Aorta (tissue), 5 donors: Measurements from ENCODE around the gene REEP2. TPM values are rescaled to one million over a fixed set of nuclear protein-coding genes. Genes with fewer than 3 reads are reported as not detected.
"Not testable (repeated sequence)": the region's sequence is repeated elsewhere in the genome, so short reads cannot be mapped to it uniquely, and the experiment has no call there.

Experiments used
- ATAC-seq: fragments of 200-7000 bp; cut with Tn5 transposase; one replicate; pipeline ENCODE4 v1.9.1; 2022; ENCODE audit warnings: moderate library complexity; ENCODE audit not compliant: low FRiP score
- DNase-seq, 2 donors: peaks; one replicate each; pipeline ENCODE4 v3.0.0-alpha.2; 2020
- H3K27ac ChIP-seq, 2 donors: one replicate each; pipeline ENCODE4 v1.5.1; 2013; ENCODE audit warnings: low read length in 2 of 2, mild to moderate bottlenecking in 2 of 2, moderate library complexity in 2 of 2, control low read depth in 1 of 2, inconsistent platforms in 1 of 2, low read depth in 1 of 2
- H3K27me3 ChIP-seq, 2 donors: one replicate each; pipeline ENCODE4 v1.6.1; 2013; ENCODE audit warnings: control low read depth in 1 of 2, low read length in 1 of 2, mild to moderate bottlenecking in 1 of 2, moderate library complexity in 1 of 2; ENCODE audit not compliant: insufficient read depth in 2 of 2, control insufficient read depth in 1 of 2
- H3K36me3 ChIP-seq, 2 donors: one replicate each; pipeline ENCODE4 v1.6.1; 2013; ENCODE audit warnings: control low read depth in 1 of 2, low read length in 1 of 2, mild to moderate bottlenecking in 1 of 2; ENCODE audit not compliant: insufficient read depth in 2 of 2, control insufficient read depth in 1 of 2
- H3K4me1 ChIP-seq, 2 donors: one replicate each; pipeline ENCODE4 v1.6.1; 2013; ENCODE audit warnings: low read length in 2 of 2, control low read depth in 1 of 2, mild to moderate bottlenecking in 1 of 2, moderate library complexity in 1 of 2; ENCODE audit not compliant: insufficient read depth in 2 of 2, control insufficient read depth in 1 of 2
- H3K4me3 ChIP-seq, 2 donors: one replicate each; pipeline ENCODE4 v1.5.1; 2013; ENCODE audit warnings: low read length in 2 of 2, control low read depth in 1 of 2, mild to moderate bottlenecking in 1 of 2
- H3K9me3 ChIP-seq: one replicate; pipeline ENCODE4 v1.6.1; 2013; ENCODE audit warnings: mild to moderate bottlenecking, low read length; ENCODE audit not compliant: control insufficient read depth
- WGBS, 2 donors: extraction: QIAGEN DNeasy Blood & Tissue Kit; methylation state at CpG; one replicate each; pipeline ENCODE4 v1.1.7; 2013; 5-methylcytosine and 5-hydroxymethylcytosine counted together
- intact Hi-C, 2 donors: fragments of 100-400 bp; cut with DNase I; formaldehyde crosslinking; loops; one replicate each; pipeline versions ENCODE4 v1.14.2 to v1.15.0; 2022
- long read RNA-seq, 2 donors: library from polyadenylated mRNA; unstranded; transcript quantifications; one replicate each; pipeline ENCODE4 v2.0.0, GENCODE V29; 2020 to 2021
- polyA plus RNA-seq, 2 donors: library from polyadenylated mRNA; stranded (reverse); fragments of 200-250 nt; gene quantifications; one replicate each; pipeline ENCODE4 v1.2.3, GENCODE V29; 2013
- total RNA-seq, 2 donors: library from RNA; stranded (reverse); fragmentation: NEBNext Ultra II Directional; extraction: Animal tissue kit (Norgen Biotek cat#: 25700); gene quantifications; one replicate each; pipeline ENCODE4 v1.2.1, GENCODE V29; 2021
- donor health status: healthy with polysubstance abuse.
- donor health status: Bipolar disorder and iron deficiency.
- donor health status: DM: no; HTN: no; CAD: no.
- donor health status: DM: no; HTN: no; CAD: no.
- donor health status: DM: yes; HTN: yes; CAD: no.

Gene REEP2, protein sequence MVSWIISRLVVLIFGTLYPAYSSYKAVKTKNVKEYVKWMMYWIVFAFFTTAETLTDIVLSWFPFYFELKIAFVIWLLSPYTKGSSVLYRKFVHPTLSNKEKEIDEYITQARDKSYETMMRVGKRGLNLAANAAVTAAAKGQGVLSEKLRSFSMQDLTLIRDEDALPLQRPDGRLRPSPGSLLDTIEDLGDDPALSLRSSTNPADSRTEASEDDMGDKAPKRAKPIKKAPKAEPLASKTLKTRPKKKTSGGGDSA
- total RNA-seq (10 to 100 TPM in 1 of 2 donors, 1 to 10 TPM in 1; 6.6 to 19.2 TPM), polyA plus RNA-seq (10 to 100 TPM in 1 of 2 donors, 1 to 10 TPM in 1; 6.4 to 21.9 TPM)
- long read RNA-seq, donor 1, transcript REEP2-202 (8 exons, 2,170 nt): major isoform, 7 of 13 reads
- long read RNA-seq, donor 1, partial matches to known transcripts: 2 of 13 reads
- long read RNA-seq, donor 1, other reads (novel, unspliced or antisense): 1 of 13 reads
- long read RNA-seq, donor 2, transcript REEP2-202 (8 exons, 2,170 nt): major isoform, 12 of 17 reads
- long read RNA-seq, donor 2, partial matches to known transcripts: 1 of 17 reads
- long read RNA-seq, donor 2, other reads (novel, unspliced or antisense): 4 of 17 reads

DNA sequence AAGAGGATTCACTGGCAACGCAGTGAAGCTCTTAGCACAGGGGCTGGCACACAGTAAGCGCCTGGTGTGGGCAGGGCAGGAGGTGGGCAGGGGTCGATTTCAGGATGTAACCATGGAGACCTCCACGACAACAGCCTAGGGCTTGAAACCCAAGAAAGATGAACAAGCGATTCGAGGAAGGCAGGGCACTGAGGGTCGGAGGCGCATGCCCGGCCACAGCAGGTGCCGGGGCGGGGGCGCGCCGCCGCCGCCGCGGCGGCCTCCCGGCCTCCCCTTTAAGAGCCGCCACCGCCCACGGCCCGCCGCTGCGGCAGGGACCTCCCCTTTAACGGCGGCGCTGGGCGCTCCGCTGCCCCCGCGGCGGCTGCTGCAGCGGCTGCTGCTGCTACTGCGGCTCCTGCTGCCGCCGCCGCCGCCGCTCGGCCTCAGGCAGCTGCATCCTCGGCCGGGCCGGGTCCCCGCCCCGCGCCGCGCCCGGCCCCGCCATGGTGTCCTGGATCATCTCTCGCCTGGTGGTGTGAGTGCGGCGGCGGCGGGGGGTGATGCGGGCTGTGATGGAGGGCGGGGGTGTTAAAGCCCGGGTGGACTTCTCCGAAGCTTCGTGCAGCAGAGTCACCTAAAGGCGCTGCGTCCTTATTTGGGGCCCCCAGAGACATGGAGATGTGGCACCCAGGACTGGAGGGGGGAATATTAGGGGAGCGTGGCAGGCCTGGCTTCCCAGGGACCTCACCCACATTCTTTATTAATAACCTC lies at the start of gene REEP2:
Gene REEP2 (plus strand): TSS at position 334 of the 753 bp plus-strand sequence. CDS start 152 bp downstream, at position 486.
- 0 to 1% methylated on average over 59 to 65 of the region's 65 CpGs for WGBS, 2 donors
- intact Hi-C loops: no loop called here
- peak in 1 of 2 donors; percentile 71 for DNase-seq
- Histone ChIP-seq H3K4me3 (peak within 1 kb of the TSS; percentile 5 to 56), H3K27ac (no peak within 1 kb of the TSS), H3K27me3 (no peaks in the 10 kb centered on the region), H3K9me3 (no peaks in the 10 kb centered on the region), H3K36me3 (peaks cover 4 to 7% of the 10 kb centered on the region in 2 donors), H3K4me1 (no peaks in the 10 kb centered on the region)
- ATAC-seq: peak; percentile 46

DNA sequence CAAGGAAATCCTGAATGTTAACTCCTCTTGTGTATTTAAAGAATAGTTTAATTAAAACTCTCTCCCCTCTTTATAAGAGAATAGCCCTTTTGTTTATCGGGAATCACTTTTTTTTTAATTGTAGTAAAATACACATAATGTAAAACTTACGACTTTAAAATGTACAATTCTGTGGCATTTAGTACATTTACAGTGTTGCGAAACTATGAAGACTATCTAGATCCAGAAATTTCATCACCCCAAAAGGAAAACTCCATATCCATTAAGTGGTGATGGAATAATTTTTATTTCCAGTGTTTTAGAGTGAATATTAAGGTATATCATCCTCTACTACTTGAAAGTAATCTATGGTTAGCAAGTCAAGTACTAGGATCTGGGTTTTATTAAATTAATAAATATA lies 49.5 kb upstream of the REEP2 start:
- intact Hi-C loops: no loop called here
- no peak for ATAC-seq

DNA sequence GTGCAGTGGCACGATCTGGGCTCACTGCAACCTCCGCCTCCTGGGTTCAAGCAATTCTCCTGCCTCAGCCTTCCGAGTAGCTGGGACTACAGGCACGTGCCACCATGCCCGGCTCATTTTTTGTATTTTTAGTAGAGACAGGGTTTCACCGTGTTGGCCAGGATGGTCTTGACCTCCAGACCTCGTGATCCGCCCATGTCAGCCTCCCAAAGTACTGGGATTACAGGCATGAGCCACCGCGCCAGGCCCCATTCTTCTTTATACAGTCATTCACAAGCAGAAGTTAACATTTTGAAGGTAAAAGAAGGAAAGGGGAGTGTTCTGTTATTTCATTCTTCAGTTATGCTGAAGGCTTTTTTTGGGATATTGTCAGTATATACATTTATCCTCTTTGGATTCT lies 48.9 kb upstream of the REEP2 start:
- ATAC-seq, H3K4me3 ChIP-seq, H3K36me3 ChIP-seq, H3K9me3 ChIP-seq, H3K4me1 ChIP-seq, DNase-seq, H3K27ac ChIP-seq, H3K27me3 ChIP-seq, intact Hi-C loops: not testable (repeated sequence)
- 91 to 92% methylated on average over 10 of the region's 10 CpGs for WGBS, 2 donors

More for the DNA sequence above, 49.5 kb upstream of the REEP2 start:
- no peak overlapping the region for H3K27ac ChIP-seq
- H3K4me1 ChIP-seq: no peaks in the 10 kb centered on the region
- H3K4me3 ChIP-seq: no peak overlapping the region
- DNase-seq: no peak
- H3K9me3 ChIP-seq: no peaks in the 10 kb centered on the region
- H3K27me3 ChIP-seq: no peaks in the 10 kb centered on the region
- H3K36me3 ChIP-seq: peaks cover 3 to 7% of the 10 kb centered on the region in 2 donors
- WGBS, 2 donors: 94 to 96% methylated on average over 3 of the region's 3 CpGs

- H3K9me3 ChIP-seq: no peaks in the 10 kb centered on the region
- H3K4me1 ChIP-seq: no peaks in the 10 kb centered on the region
- intact Hi-C loops: no loop called here
- no peak overlapping the region for H3K27ac ChIP-seq
- ATAC-seq: no peak
- 66 to 67% methylated on average over 9 of the region's 9 CpGs for WGBS, 2 donors
- H3K36me3 ChIP-seq: peaks cover 5 to 6% of the 10 kb centered on the region in 2 donors
- no peak for DNase-seq
- H3K4me3 ChIP-seq: no peak overlapping the region
- no peaks in the 10 kb centered on the region for H3K27me3 ChIP-seq
Measured at GRCh38 chr5:138391859-138392386, 46.9 kb upstream of the REEP2 start.

DNA sequence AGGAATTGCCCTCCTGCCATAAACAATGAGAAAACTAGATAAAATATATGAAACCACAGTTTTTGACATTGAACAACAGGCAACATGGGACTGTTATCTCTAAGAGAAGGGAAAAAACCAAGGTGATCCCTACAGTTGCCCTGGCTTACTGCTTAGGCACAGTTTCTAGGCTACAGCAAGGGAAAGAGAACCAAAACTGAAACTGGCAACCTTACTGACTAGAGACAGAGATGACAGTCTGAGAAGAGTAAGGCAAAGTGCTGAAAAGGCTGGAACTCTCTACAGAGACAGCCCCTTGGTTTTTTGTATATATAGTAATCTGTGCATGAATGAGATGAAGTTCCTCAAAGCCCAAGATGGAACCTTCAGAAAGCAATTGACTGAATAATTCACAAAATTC lies 36.2 kb upstream of the REEP2 start:
- intact Hi-C loops: loop anchor here in 1 of 2 donors (10.0 kb wide), 1 partner anchor 178 kb away; no protein-coding TSS in a partner anchor
- peaks cover 4 to 10% of the 10 kb centered on the region in 2 donors for H3K36me3 ChIP-seq
- H3K27ac ChIP-seq: no peak overlapping the region
- ATAC-seq (no peak), DNase-seq (no peak)
- no peaks in the 10 kb centered on the region for H3K27me3 ChIP-seq
- no peaks in the 10 kb centered on the region for H3K9me3 ChIP-seq
- H3K4me1 ChIP-seq: peaks cover 0 to 2% of the 10 kb centered on the region in 2 donors
- no peak overlapping the region for H3K4me3 ChIP-seq

DNA sequence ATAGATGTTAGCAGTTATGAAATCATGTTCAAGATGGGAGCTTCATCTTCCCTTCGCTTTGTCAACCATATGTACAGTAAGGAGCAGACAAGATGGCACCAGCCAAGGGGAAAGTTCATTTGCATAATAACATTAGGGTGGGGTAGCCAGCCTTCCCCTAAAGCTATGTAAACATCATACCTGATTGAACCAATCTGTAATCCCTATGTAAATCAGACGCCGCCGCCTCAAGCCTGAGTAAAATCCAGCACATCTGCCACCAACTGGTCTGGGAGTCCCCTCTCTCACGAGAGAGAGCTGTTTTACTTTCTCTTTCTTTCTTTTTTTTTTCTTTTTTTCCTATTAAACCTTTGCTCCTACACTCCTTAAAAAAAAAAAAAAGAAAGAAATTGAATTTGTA lies 30.8 kb upstream of the REEP2 start:
- no peaks in the 10 kb centered on the region for H3K9me3 ChIP-seq
- intact Hi-C loops: loop anchor here in 1 of 2 donors (10.0 kb wide), 1 partner anchor 183 kb away; no protein-coding TSS in a partner anchor
- H3K36me3 ChIP-seq: peaks cover 0 to 2% of the 10 kb centered on the region in 2 donors
- no peaks in the 10 kb centered on the region for H3K27me3 ChIP-seq
- H3K4me1 ChIP-seq: peaks cover 0 to 2% of the 10 kb centered on the region in 2 donors
- ATAC-seq: no peak
- no peak overlapping the region for H3K27ac ChIP-seq
- H3K4me3 ChIP-seq: no peak overlapping the region
- DNase-seq: no peak
- 83 to 84% methylated on average over 5 of the region's 5 CpGs for WGBS, 2 donors

DNA sequence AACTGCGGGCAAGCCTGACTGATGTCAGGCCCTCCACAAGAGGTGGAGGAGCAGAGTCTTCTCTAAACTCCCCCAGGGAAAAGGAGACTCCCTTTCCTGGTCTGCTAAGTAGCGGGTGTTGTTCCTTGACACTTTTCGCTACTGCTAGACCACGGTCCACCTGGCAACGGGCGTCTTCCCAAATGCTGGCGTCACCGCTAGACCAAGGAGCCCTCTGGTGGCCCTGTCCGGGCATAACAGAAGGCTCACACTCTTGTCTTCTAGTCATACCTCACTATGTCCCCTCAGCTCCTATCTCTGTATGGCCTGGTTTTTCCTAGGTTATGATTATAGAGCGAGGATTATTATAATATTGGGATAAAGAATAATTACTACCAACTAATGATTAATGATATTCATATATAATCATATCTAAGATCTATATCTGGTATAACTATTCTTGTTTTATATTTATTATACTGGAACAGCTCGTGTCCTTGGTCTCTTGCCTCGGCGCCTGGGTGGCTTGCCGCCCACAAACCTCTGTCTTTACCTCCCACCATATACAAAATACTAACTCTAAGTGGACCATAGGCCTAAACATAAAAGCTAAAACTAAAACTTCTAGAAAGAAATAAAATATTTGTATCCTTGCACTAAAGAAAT lies 27.7 kb upstream of the REEP2 start:
- intact Hi-C loops: loop anchor here in 1 of 2 donors (5.0 kb wide), 1 partner anchor 189 kb away; no protein-coding TSS in a partner anchor
- H3K36me3 ChIP-seq: not testable (repeated sequence)

GRCh38 chr5:138418444-138418843 lies 20.4 kb upstream of the REEP2 start:
- no peak for ATAC-seq
- Histone ChIP-seq H3K27me3 (no peaks in the 10 kb centered on the region), H3K4me1 (peaks cover 0 to 2% of the 10 kb centered on the region in 2 donors), H3K27ac (no peak overlapping the region), H3K9me3 (no peaks in the 10 kb centered on the region), H3K36me3 (peaks cover 4 to 19% of the 10 kb centered on the region in 2 donors), H3K4me3 (no peak overlapping the region)
- intact Hi-C loops: no loop called here
- WGBS, 2 donors: 85 to 93% methylated on average over 2 of the region's 2 CpGs
- DNase-seq: no peak

More for the DNA sequence above, 27.7 kb upstream of the REEP2 start:
- not testable (repeated sequence) for H3K27me3 ChIP-seq, ATAC-seq, H3K4me3 ChIP-seq, H3K9me3 ChIP-seq, H3K4me1 ChIP-seq, H3K27ac ChIP-seq
- DNase-seq: peak in 1 of 2 donors; percentile 58
- WGBS, 2 donors: 58 to 67% methylated on average over 13 of the region's 14 CpGs
